ENCODE measurements around the gene ASB16.
"Not testable (repeated sequence)": the region's sequence is repeated elsewhere in the genome, so short reads cannot be mapped to it uniquely, and the experiment has no call there.

ASB16 gene

GRCh38 chr17:44170499-44171201 lies at the start of gene ASB16:
Gene ASB16 (plus strand): TSS chr17:44170704. CDS start chr17:44170790, 86 bp downstream.
- no peak for DNase-seq (ENCODE audit: low read depth)

DNA sequence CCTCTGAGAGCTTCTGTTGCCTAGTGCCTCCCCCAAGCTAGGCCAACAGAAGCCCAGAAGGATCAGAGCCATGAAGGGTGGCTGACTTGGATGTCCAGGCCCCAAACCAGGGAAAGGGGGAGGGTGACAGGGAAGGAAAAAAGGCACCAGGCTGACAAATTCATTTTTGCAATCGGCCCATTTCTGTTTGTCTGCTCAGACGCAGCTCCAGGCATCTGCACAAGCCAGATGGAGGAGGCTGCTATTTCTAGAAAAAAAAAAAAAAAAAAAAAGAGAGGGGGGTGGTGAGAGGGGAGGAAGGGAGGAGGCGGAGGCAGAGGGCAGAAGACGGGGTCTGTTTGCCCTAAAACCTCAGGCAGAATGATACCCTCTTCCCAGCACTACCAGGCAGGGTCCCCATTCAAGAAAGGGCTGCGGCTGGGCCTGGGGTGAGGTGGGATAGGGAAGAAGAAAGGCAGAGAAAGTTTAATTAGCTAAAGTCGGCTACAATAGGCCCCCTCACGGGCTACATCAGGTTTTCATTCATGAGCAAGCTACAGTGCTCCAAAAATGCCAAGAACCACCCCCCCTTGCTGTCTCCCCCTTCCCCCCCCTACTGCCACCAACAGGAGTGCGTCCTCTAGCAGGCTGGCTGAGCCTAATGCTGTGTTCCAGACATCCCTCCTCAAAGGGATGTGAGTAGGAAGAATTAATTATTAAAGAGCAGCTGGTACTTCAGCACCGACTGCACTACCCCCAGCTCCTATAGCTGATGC lies 49.5 kb upstream of the ASB16 start:
- DNase-seq (ENCODE audit: low read depth): no peak

- no peak for DNase-seq (ENCODE audit: low read depth)
Observed at GRCh38 chr17:44121997-44122815, 48.3 kb upstream of the ASB16 start.

DNA sequence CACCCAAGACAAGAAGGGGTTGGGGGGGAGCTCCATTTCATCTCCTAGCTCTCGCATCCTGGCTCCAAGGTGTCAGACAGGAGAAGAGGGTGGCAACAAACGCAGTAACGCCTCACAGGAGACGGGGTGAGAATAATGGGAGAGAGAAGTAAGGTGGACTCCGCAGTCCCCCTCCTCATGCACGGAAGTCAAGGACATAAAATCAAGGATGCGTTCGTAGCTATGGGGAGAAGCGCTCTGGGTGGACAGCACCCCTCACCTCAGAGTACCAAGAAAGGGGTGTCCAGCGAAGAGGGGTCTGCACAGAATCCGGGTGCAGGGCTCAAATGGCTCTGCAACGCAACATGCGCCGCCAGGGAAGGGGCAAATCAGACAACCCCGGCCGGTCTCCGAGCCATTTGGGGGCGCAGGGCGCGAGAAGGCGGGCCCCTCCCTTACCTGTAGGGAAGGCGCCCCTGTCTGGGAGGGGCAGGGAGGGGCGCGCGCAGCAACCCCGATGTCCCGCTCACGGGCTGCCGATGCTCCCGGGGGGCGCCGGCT lies 47.6 kb upstream of the ASB16 start:
- no peak for DNase-seq (ENCODE audit: low read depth)

DNA sequence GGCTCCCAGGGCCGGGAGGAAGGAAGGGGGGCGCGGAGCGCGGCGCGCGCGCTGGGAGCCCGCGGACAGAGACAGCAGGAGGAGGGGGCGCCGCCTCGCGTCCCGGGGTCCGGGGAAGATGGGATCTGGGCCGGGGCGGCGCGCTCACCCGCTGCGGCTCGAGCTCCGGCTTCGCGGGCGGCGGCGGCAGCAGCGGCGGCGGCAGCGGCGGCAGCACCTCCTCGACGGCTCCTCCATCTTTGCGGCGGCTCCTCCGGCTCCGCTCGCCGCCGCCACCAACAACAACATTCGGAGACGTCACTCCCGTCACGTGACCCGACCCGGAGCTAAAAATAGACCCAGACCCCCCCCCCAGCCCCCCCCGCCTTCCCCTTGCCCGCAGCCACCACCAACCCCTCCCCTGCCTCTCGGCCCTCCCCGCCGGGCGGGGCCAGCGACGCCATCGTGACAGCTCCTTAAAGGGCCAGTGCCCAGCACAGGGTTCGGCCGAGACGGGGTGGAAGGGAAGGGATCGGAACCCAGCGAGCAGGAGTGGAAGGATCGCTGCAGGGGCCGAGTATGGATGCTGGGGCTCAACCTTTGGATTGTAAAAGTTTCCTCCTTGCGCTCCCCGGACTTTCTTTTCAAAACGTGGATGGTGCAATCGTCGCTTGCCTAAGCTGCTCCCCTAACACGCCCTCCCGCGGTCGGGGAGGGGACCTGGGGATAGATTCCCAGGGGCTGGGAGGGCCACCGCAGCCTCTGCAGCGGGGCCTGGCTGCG lies 47.0 kb upstream of the ASB16 start, which contains the start of gene HDAC5:
TSS of gene HDAC5 (minus strand) at position 286 of the 762 bp plus-strand sequence. CDS start 6,126 bp downstream, outside the sequence.
- peak; percentile 96 for DNase-seq (ENCODE audit: low read depth)

GRCh38 chr17:44124118-44124438 lies 46.4 kb upstream of the ASB16 start:
- DNase-seq (ENCODE audit: low read depth): no peak

GRCh38 chr17:44128383-44128782 lies 42.1 kb upstream of the ASB16 start:
- DNase-seq (ENCODE audit: low read depth): no peak

- DNase-seq (ENCODE audit: low read depth): no peak
Observed at GRCh38 chr17:44130693-44131349, 39.7 kb upstream of the ASB16 start.

- DNase-seq (ENCODE audit: low read depth): not testable (repeated sequence)
Observed at GRCh38 chr17:44131372-44131771, 39.1 kb upstream of the ASB16 start.

DNA sequence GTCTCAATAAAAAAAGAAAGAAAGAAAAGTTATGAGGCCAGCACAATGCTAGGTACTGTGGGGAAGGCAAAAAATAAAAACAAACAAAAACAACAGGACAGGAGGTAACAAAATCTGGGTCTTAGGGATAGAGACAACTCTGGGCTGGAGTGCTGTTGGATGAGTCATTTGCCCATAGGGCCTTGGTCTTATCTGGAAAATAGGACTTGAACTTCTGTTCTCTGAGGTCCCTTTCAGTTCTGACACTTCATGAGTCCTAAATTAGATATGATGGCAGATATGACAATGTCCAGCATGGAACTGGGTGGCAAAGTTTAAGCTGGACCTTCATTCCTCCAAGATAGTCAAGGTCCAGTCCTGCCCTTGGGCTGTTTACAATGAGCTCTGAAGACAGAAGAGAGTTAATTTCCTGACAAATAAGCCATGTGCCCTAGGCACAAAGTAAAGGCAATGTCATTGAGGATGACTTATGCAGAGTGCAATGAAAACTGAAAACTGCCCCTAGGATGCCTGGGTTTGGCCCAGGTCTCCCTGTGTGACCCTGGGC lies 38.2 kb upstream of the ASB16 start:
- no peak for DNase-seq (ENCODE audit: low read depth)

DNA sequence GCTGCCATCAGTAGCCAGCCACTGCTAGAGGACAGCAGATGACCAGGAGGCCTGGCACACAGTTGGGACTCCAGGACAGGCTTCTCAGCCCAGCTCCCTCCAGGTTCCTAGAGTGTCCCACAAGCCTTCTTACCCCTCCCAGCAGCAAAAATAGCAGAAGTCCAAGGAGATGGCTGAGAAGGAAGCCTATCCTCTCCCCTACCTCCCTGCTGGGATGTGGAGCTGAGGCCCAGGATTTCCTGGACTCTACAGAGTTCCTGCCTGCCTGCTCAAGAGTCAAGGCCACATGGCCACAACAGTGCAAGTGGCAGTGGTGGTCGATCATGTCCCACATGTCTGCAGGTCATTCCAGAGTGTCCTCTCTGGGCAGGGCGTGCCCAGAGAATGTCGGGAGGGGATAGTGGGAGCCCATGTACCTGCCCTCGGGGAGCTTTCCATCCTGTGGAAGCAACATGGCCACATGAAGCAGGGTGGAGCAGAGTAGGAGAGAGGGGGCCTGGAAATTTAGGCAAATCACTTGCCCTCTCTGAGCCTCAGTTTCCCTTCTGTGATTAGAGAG lies 36.5 kb upstream of the ASB16 start:
- DNase-seq (ENCODE audit: low read depth): no peak

GRCh38 chr17:44134752-44135568 lies 35.5 kb upstream of the ASB16 start:
- DNase-seq (ENCODE audit: low read depth): no peak

GRCh38 chr17:44137891-44138709 lies 32.4 kb upstream of the ASB16 start:
- peak; percentile 67 for DNase-seq (ENCODE audit: low read depth)

DNA sequence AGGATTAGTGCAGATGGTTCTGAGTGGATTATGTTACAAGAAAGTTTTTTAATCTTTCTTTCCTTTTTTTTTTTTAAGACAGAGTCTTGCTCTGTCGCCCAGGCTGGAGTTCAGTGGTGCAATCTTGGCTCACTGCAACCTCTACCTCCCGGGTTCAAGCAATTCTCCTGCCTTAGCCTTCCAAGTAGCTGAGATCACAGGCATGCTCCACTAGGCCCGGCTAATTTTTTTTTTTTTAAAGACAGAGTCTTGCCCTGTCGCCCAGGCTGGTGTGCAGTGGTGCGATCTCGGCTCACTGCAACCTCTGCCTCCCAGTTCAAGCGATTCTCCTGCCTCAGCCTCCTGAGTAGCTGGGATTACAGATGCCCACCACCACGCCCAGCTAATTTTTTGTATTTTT lies 26.6 kb upstream of the ASB16 start:
- DNase-seq (ENCODE audit: low read depth): not testable (repeated sequence)

GRCh38 chr17:44144966-44145739 lies 25.4 kb upstream of the ASB16 start:
- no peak for DNase-seq (ENCODE audit: low read depth)

GRCh38 chr17:44146375-44147346 lies 23.8 kb upstream of the ASB16 start:
- no peak for DNase-seq (ENCODE audit: low read depth)

DNA sequence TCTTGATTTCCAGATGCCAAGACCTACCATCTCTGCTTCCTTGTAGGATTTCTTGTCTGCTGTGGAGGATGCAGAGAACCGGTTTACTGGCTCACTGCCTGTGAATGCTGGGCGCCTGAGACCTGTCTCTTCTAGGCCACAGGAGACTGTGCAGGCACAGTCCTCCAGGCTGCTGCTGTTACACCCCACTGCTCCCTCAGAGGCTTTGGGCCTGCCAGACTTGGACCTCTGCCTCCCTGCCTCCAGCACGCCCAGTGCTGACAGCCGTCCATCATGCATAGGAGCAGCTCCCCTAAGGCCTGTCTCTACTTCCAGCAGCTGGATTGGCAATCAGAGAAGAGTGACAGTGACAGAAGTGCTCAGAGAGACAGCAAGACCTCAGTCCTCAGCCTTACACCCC lies 22.7 kb upstream of the ASB16 start:
- DNase-seq (ENCODE audit: low read depth): no peak

Measured in activated T-helper 9 cell treated with anti-CD3 and anti-CD28 coated beads, Interleukin-2, amount 50 U/mL, for 16 hours (primary cell).